Endothelial cell (in vitro differentiated cells): Measurements from ENCODE around the gene SGPL1. TPM values are rescaled to one million over a fixed set of nuclear protein-coding genes. Genes with fewer than 3 reads are reported as not detected.

Experiments
- DNase-seq: peaks from one replicate; pipeline ENCODE4 v3.0.0; 2021; ENCODE audit warnings: low spot score
- H3K27ac Mint-ChIP-seq: one replicate; pipeline ENCODE4 v1.8.0; 2021; ENCODE audit warnings: mixed read lengths, inconsistent platforms; ENCODE audit not compliant: unreplicated experiment
- H3K27me3 Mint-ChIP-seq: one replicate; pipeline ENCODE4 v1.8.0; 2021; ENCODE audit warnings: mild to moderate bottlenecking, moderate library complexity, mixed read lengths, inconsistent platforms; ENCODE audit not compliant: unreplicated experiment
- H3K36me3 Mint-ChIP-seq: one replicate; pipeline ENCODE4 v1.8.0; 2021; ENCODE audit warnings: mild to moderate bottlenecking, low read depth, mixed read lengths, inconsistent platforms; ENCODE audit not compliant: unreplicated experiment
- H3K4me1 Mint-ChIP-seq: one replicate; pipeline ENCODE4 v1.8.0; 2021; ENCODE audit warnings: mild to moderate bottlenecking, mixed read lengths, inconsistent platforms; ENCODE audit not compliant: unreplicated experiment
- H3K4me3 Mint-ChIP-seq: one replicate; pipeline ENCODE4 v1.8.0; 2021; ENCODE audit warnings: mild to moderate bottlenecking, mixed read lengths, inconsistent platforms; ENCODE audit not compliant: unreplicated experiment
- H3K9me3 Mint-ChIP-seq: one replicate; pipeline ENCODE4 v1.8.0; 2021; ENCODE audit warnings: mixed read lengths, inconsistent platforms; ENCODE audit not compliant: unreplicated experiment
- CTCF ChIP-seq: fragments of 200-600 bp; sonication (generic); IDR thresholded peaks from one replicate; pipeline ENCODE4 v1.5.0; 2021; ENCODE audit warnings: antibody characterized with exemption; ENCODE audit not compliant: unreplicated experiment
- total RNA-seq: library from RNA; stranded (reverse); fragmentation: NEBNext Ultra II Directional; extraction: Animal tissue kit (Norgen Biotek cat#: 25700); gene quantifications from one replicate; pipeline ENCODE4 v1.2.1, GENCODE V29; 2021; ENCODE audit not compliant: unreplicated experiment

SGPL1 gene
- total RNA-seq, 1 donor from 2014 or later, result 59.0 TPM

GRCh38 chr10:70778267-70778924, 37.4 kb upstream of the SGPL1 start:
- H3K9me3 Mint-ChIP-seq, result no peaks in the 10 kb centered on the region
- DNase-seq, result no peak
- H3K4me1 Mint-ChIP-seq, result peaks cover 18% of the 10 kb centered on the region
- no peak for TF ChIP-seq CTCF
- peaks cover 10% of the 10 kb centered on the region for H3K27me3 Mint-ChIP-seq
- H3K36me3 Mint-ChIP-seq, result peaks cover 7% of the 10 kb centered on the region
- peak overlapping the region; percentile 40 for H3K4me3 Mint-ChIP-seq
- no peak overlapping the region for H3K27ac Mint-ChIP-seq

GRCh38 chr10:70779088-70779487, 36.7 kb upstream of the SGPL1 start:
- Mint-ChIP-seq H3K4me3 (no peak overlapping the region), H3K27me3 (peaks cover 10% of the 10 kb centered on the region), H3K9me3 (no peaks in the 10 kb centered on the region), H3K4me1 (peaks cover 16% of the 10 kb centered on the region), H3K27ac (no peak overlapping the region), H3K36me3 (peaks cover 7% of the 10 kb centered on the region)
- no peak for DNase-seq
- TF ChIP-seq CTCF, result no peak

- Mint-ChIP-seq H3K27ac (no peak overlapping the region), H3K4me3 (no peak overlapping the region), H3K36me3 (peaks cover 7% of the 10 kb centered on the region), H3K4me1 (peaks cover 12% of the 10 kb centered on the region), H3K9me3 (no peaks in the 10 kb centered on the region), H3K27me3 (peaks cover 10% of the 10 kb centered on the region)
- DNase-seq, result no peak
- TF ChIP-seq CTCF, result no peak
Measured at GRCh38 chr10:70779511-70780369, 36.0 kb upstream of the SGPL1 start.

DNA sequence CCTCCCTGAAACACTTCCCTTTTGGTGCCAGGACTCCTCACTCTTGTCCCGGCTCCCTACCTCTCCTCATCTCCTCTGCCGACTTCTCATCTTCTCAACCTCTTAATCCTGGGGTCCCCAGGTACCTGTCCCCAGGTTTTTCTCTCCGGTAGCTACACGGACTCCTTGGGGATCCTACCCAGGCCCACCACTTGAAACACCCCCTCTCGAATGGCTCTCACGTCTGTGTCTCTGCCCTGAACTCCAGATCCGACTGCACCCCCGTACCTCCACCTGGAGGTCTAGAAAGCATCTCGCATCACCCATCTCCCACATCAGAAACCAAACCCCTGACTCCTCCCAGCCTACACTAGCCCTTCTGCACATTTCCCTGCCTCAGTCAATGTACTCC, 35.4 kb upstream of the SGPL1 start:
- Mint-ChIP-seq H3K27ac (peak overlapping the region; percentile 54), H3K9me3 (no peaks in the 10 kb centered on the region), H3K36me3 (peaks cover 7% of the 10 kb centered on the region), H3K4me1 (peaks cover 10% of the 10 kb centered on the region), H3K27me3 (peaks cover 10% of the 10 kb centered on the region), H3K4me3 (no peak overlapping the region)
- no peak for TF ChIP-seq CTCF
- no peak for DNase-seq

DNA sequence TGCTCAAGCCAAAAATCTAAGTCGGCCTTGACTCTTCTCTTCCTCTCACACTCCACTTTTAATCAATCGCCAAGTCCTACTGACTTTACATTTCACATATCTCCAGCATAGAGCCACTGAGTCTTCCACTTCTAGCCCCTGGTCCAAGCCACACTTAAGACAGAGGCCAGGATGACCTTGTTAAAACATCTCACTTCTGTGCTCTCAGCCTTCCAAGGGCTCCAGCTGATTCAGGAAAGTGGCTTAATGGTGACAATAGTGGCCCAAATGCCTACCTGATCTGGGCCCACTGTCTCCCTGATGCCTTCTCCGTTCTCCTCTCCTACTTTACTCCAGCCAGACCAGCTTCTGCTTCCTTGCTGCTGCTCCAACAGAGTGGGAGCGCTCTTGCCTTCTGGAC, 35.0 kb upstream of the SGPL1 start:
- Mint-ChIP-seq H3K4me3 (peak overlapping the region; percentile 14), H3K27me3 (peaks cover 10% of the 10 kb centered on the region), H3K9me3 (no peaks in the 10 kb centered on the region), H3K36me3 (peaks cover 7% of the 10 kb centered on the region), H3K27ac (peak overlapping the region; percentile 54), H3K4me1 (peaks cover 10% of the 10 kb centered on the region)
- TF ChIP-seq CTCF, result no peak
- no peak for DNase-seq
